K562 (cell line): ENCODE results near the gene CABP4. TPM values are rescaled to one million over a fixed set of nuclear protein-coding genes. Genes with fewer than 3 reads are reported as not detected.

Experiments used
- ATAC-seq: fragments of 200-7000 bp; cut with Tn5 transposase; 3 replicates; pipeline ENCODE4 v1.9.1; 2020; ENCODE audit warnings: moderate library complexity
- BruUV-seq: library from RNA; stranded (reverse); fragments of 400-500 nt; replicated peaks from 2 replicates; lab custom pipeline; 2021; lab: Mats Ljungman, UMichigan
- CTCF ChIA-PET: fragments of 300-600 bp; formaldehyde crosslinking; extraction: SDS; loops from one replicate; lab custom pipeline; 2021; ENCODE audit warnings: low intra/inter-chr PET ratio; lab: Yijun Ruan, JAX
- POLR2A ChIA-PET: fragments of 300-600, 350-650 bp; sonication (Branson Sonifier 250); formaldehyde crosslinking; extraction: SDS; loops from one replicate; lab custom pipeline; 2021; ENCODE audit warnings: antibody characterized with exemption, inconsistent platforms; lab: Yijun Ruan, JAX
- DNase-seq, 4 experiments: peaks; one replicate each; pipeline versions ENCODE4 v3.0.0 to v3.0.0-alpha.2; 2011 to 2018; ENCODE audit warnings: low spot score in 3 of 4, mixed read lengths in 3 of 4; ENCODE audit errors: extremely low read depth in 1 of 4
- FAIRE-seq: peaks from 2 replicates; lab custom pipeline; 2011; peaks lifted over from hg19 to GRCh38; lab: Jason Lieb, UNC
- H2AFZ ChIP-seq: 2 replicates; pipeline ENCODE4 v1.6.0; 2011; ENCODE audit warnings: low read depth, low read length, control low read depth, inconsistent platforms
- H3K27ac ChIP-seq: fragments of 200-600 bp; 3 replicates; pipeline ENCODE4 v1.8.0; 2011; ENCODE audit warnings: low read depth, mild to moderate bottlenecking, control low read depth, inconsistent platforms, low read length, moderate library complexity, mixed read lengths; ENCODE audit errors: extremely low read depth
- H3K27me3 ChIP-seq, 2 experiments: fragments of 300-600 bp in 1 of 2; 2 replicates in 1 of 2; 3 replicates in 1 of 2; pipeline versions ENCODE4 v1.6.0 to v1.8.0; 2011; ENCODE audit warnings: inconsistent platforms in 2 of 2, low read length in 2 of 2, mild to moderate bottlenecking in 1 of 2, mixed read lengths in 1 of 2, moderate library complexity in 1 of 2; ENCODE audit not compliant: control insufficient read depth in 2 of 2, insufficient read depth in 2 of 2
- H3K36me3 ChIP-seq: fragments of 300-600 bp; 3 replicates; pipeline ENCODE4 v1.8.0; 2011; ENCODE audit warnings: mild to moderate bottlenecking, low read length, inconsistent platforms; ENCODE audit not compliant: control insufficient read depth, insufficient read depth
- H3K4me1 ChIP-seq, 2 experiments: fragments of 200-600 bp in 1 of 2; replicated peaks in 1 of 2; 2 replicates in 1 of 2; 3 replicates in 1 of 2; pipeline versions ENCODE4 v1.5.1 to v1.8.0; 2011; ENCODE audit warnings: inconsistent platforms in 2 of 2, low read length in 2 of 2, mild to moderate bottlenecking in 1 of 2, mixed read lengths in 1 of 2, moderate library complexity in 1 of 2; ENCODE audit not compliant: control insufficient read depth in 2 of 2, insufficient read depth in 2 of 2
- H3K4me2 ChIP-seq: 2 replicates; pipeline ENCODE4 v1.6.1; 2011; ENCODE audit warnings: low read length, control low read depth, inconsistent platforms, mixed read lengths; ENCODE audit not compliant: insufficient read depth
- H3K4me3 ChIP-seq: fragments of 200-600 bp; sonication (generic), shearing (Covaris generic); 2 replicates; pipeline ENCODE4 v1.5.1; 2016; ENCODE audit warnings: control low read depth, inconsistent platforms
- H3K79me2 ChIP-seq: fragments of 200-600 bp; 3 replicates; pipeline ENCODE4 v1.8.0; 2011; ENCODE audit warnings: low read length, inconsistent platforms; ENCODE audit not compliant: control insufficient read depth, insufficient read depth
- H3K9ac ChIP-seq, 2 experiments: 2 replicates each; pipeline versions ENCODE4 v1.6.0 to v1.6.1; 2011; ENCODE audit warnings: low read depth in 2 of 2, low read length in 2 of 2, control low read depth in 1 of 2, inconsistent platforms in 1 of 2, mild to moderate bottlenecking in 1 of 2, mixed read lengths in 1 of 2; ENCODE audit not compliant: insufficient read depth in 1 of 2
- H3K9me1 ChIP-seq: one replicate; pipeline ENCODE4 v1.6.0; 2011; ENCODE audit warnings: inconsistent platforms, mild to moderate bottlenecking, low read length, moderate library complexity; ENCODE audit not compliant: control insufficient read depth, insufficient read depth
- H3K9me3 ChIP-seq: replicated peaks from 2 replicates; pipeline ENCODE4 v1.5.1; 2011; ENCODE audit warnings: low read depth, low read length, inconsistent platforms; ENCODE audit not compliant: control insufficient read depth, insufficient read depth
- H4K20me1 ChIP-seq: replicated peaks from 2 replicates; pipeline ENCODE4 v1.6.1; 2011; ENCODE audit warnings: low read length, inconsistent platforms, mixed read lengths; ENCODE audit not compliant: control insufficient read depth, insufficient read depth
- CCAR2 ChIP-seq: fragments of 200-400 bp; formaldehyde crosslinking; IDR thresholded peaks from 2 replicates; pipeline ENCODE4 v1.6.1; 2017; ENCODE audit warnings: mild to moderate bottlenecking, low read depth, low read length
- CREM ChIP-seq: IDR thresholded peaks from 2 replicates; pipeline ENCODE4 v1.6.1; 2014; ENCODE audit warnings: antibody characterized with exemption, low read depth
- ELF4 ChIP-seq: fragments of 450-650 bp; formaldehyde crosslinking; IDR thresholded peaks from 2 replicates; pipeline ENCODE4 v1.4.0; 2022; ENCODE audit warnings: missing genetic modification characterization
- NFRKB ChIP-seq: fragments of 450-650 bp; IDR thresholded peaks from 2 replicates; pipeline ENCODE4 v1.6.1; 2016; ENCODE audit warnings: low read depth
- POLR2AphosphoS2 ChIP-seq: IDR thresholded peaks from 2 replicates; pipeline ENCODE4 v1.6.1; 2012; ENCODE audit warnings: low read length, improper control_type of control experiment
- POLR2AphosphoS5 ChIP-seq: IDR thresholded peaks from 2 replicates; pipeline ENCODE4 v1.6.1; 2011; ENCODE audit warnings: mild to moderate bottlenecking, low read depth, low read length, moderate library complexity; ENCODE audit not compliant: control insufficient read depth, insufficient read depth
- POLR2G ChIP-seq: fragments of 200-400 bp; formaldehyde crosslinking; IDR thresholded peaks from 2 replicates; pipeline ENCODE4 v1.6.1; 2017; ENCODE audit warnings: low read depth, mild to moderate bottlenecking, antibody characterized with exemption, low read length, moderate library complexity
- PPARD ChIP-seq: fragments of 250-450 bp; sonication (Bioruptor Pico); IDR thresholded peaks from 2 replicates; pipeline ENCODE4 v1.8.0; 2022; ENCODE audit warnings: inconsistent platforms, mild to moderate bottlenecking, moderate library complexity
- SETDB1 ChIP-seq: IDR thresholded peaks from one replicate; pipeline ENCODE4 v1.6.1; 2012; ENCODE audit warnings: low read length, control low read depth, inconsistent platforms
- SMAD1 ChIP-seq: fragments of 150-350 bp; IDR thresholded peaks from 2 replicates; pipeline ENCODE4 v1.6.1; 2014; ENCODE audit warnings: low read length, low read depth; ENCODE audit not compliant: partially characterized antibody
- SRSF7 ChIP-seq: fragments of 200-400 bp; formaldehyde crosslinking; optimal IDR thresholded peaks from 2 replicates; pipeline ENCODE3; 2017; ENCODE audit warnings: mild to moderate bottlenecking, low read depth, low read length
- ZBTB26 ChIP-seq: fragments of 450-650 bp; formaldehyde crosslinking; IDR thresholded peaks from 2 replicates; pipeline ENCODE4 v1.4.0; 2022; ENCODE audit warnings: missing genetic modification characterization
- ZFP1 ChIP-seq: fragments of 450-650 bp; formaldehyde crosslinking; IDR thresholded peaks from 2 replicates; pipeline ENCODE4 v1.4.0; 2020; ENCODE audit warnings: mild to moderate bottlenecking, mixed read lengths
- ZNF140 ChIP-seq: fragments of 250-450 bp; sonication (Bioruptor Pico); IDR thresholded peaks from 2 replicates; pipeline ENCODE4 v1.8.0; 2021; ENCODE audit warnings: moderate library complexity, mild to moderate bottlenecking, inconsistent platforms
- WGBS: fragments of 100-300 bp; shearing (Covaris generic); methylation state at CpG from one replicate; pipeline ENCODE4 v1.1.6; 2016; ENCODE audit warnings: low coverage, mixed read lengths; ENCODE audit not compliant: insufficient coverage; ENCODE audit errors: missing lambda C conversion rate; 5-methylcytosine and 5-hydroxymethylcytosine counted together
- in situ Hi-C: fragments of 300-500 bp; cut with MboI; formaldehyde crosslinking; loops from 4 replicates; pipeline ENCODE4 v1.15.0; 2018; ENCODE audit warnings: inconsistent platforms, mixed read lengths
- intact Hi-C: fragments of 100-400 bp; cut with micrococcal nuclease; formaldehyde crosslinking; loops from 2 replicates; pipeline ENCODE4 v1.14.2; 2022
- polyA plus RNA-seq, 8 experiments: library from polyadenylated mRNA; depleted of rRNA in 4 of 8; stranded (reverse) in 5 of 8; unstranded in 3 of 8; fragments of >200 nt; fragmentation: Nextera tagmentation in 2 of 8; fragmentation: Illumina TruSeq in 1 of 8; extraction: Ambion mirVana in 2 of 8; extraction: Trizol in 1 of 8; gene quantifications; 2 replicates each; pipeline versions ENCODE4 v1.2.1 to v1.2.3, GENCODE V29; 2011 to 2014; ENCODE audit warnings: inconsistent platforms in 1 of 8, missing spikeins in 1 of 8
- total RNA-seq, 7 experiments: library from RNA; depleted of rRNA in 6 of 7; stranded (reverse); fragments of >200 nt in 6 of 7; fragmentation: Illumina TruSeq in 2 of 7; extraction: Trizol in 2 of 7; gene quantifications; 2 replicates each; pipeline versions ENCODE4 v1.2.1 to v1.2.3, GENCODE V29; 2011 to 2021; ENCODE audit warnings: low replicate concordance in 1 of 7
- TF ChIP-seq, protein P1 (sequence below): fragments of 200-800 bp; sonication (Bioruptor generic); IDR thresholded peaks from 2 replicates; pipeline ENCODE4 v1.6.1; 2016; ENCODE audit warnings: missing genetic modification characterization, missing compliant biosample characterization
- TF ChIP-seq, protein P2 (sequence below): fragments of 250-450 bp; sonication (Bioruptor Pico); IDR thresholded peaks from 2 replicates; pipeline ENCODE4 v1.5.0; 2021

The CABP4 gene
- total and polyA plus RNA-seq, 9 of the 15 experiments (the other 6 are each of a cell fraction or from before 2014, with no cell fraction given): 0.11 TPM; not detected in 8

DNA sequence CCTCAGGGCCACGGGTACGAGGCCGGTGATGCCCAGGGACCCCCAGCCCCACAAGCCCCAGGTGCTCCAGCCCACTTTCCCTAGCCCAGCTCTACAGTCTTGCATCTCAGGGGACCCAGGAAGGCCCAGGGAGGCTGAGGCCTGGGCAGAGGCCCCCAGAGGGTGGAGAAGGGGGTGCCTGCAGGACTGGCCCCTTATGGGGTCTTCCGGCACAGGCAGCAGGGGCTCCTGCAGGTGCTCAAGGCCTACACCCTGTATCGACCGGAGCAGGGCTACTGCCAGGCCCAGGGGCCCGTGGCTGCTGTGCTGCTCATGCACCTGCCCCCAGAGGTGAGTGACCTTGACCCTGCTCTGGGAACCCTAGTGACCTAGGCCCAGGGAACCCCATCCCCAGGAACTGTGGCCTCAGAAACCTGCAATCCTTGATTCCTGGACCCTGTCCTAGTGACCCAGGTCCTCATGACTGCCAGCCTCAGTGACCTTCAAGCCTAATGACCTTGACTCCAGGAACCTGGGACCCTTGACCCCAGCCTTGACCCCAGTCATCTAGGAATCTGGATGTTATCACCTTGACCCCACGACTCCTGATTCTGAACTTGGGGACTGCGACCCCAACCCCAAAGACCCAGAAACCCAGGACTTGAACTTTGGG, 49.3 kb upstream of the CABP4 start:
- no peaks in the 10 kb centered on the region for H3K27me3 ChIP-seq
- 78% methylated on average over 9 of the region's 9 CpGs for WGBS
- peaks cover 8% of the 10 kb centered on the region for H3K79me2 ChIP-seq
- no peak overlapping the region; a peak in 1 of 4 replicates for H3K9ac ChIP-seq
- no peak for DNase-seq
- H3K9me3 ChIP-seq: no peaks in the 10 kb centered on the region
- FAIRE-seq: no peak
- ChIA-PET POLR2A (interaction anchor here (1.2 kb wide), 1 partner anchor 96 kb away, joined by 4 read pairs; no protein-coding TSS in a partner anchor), CTCF (no interaction called here)
- H4K20me1 ChIP-seq: no peaks in the 10 kb centered on the region
- H3K27ac ChIP-seq: no peak overlapping the region; the same call in 2 of the 3 replicates
- H3K4me3 ChIP-seq: no peak overlapping the region
- BruUV-seq: no TSS peak
- H3K9me1 ChIP-seq: no peaks in the 10 kb centered on the region
- peaks cover 11 to 79% of the 10 kb centered on the region in 2 experiments for H3K4me1 ChIP-seq
- 0 out of 3 replicates have a peak, but pooled peaks cover under 1% of the 10 kb centered on the region for H3K36me3 ChIP-seq
- H3K4me2 ChIP-seq: no peak overlapping the region
- in situ Hi-C loops: no loop called here
- intact Hi-C loops: no loop called here
- no peak for ATAC-seq
- no peak overlapping the region for H2AFZ ChIP-seq
- TF ChIP-seq CREM: no peak
- TF ChIP-seq PPARD (CRISPR knock-in tag): no peak
- no peak for TF ChIP-seq ZNF140 (CRISPR knock-in tag)
- TF ChIP-seq, protein P1, sequence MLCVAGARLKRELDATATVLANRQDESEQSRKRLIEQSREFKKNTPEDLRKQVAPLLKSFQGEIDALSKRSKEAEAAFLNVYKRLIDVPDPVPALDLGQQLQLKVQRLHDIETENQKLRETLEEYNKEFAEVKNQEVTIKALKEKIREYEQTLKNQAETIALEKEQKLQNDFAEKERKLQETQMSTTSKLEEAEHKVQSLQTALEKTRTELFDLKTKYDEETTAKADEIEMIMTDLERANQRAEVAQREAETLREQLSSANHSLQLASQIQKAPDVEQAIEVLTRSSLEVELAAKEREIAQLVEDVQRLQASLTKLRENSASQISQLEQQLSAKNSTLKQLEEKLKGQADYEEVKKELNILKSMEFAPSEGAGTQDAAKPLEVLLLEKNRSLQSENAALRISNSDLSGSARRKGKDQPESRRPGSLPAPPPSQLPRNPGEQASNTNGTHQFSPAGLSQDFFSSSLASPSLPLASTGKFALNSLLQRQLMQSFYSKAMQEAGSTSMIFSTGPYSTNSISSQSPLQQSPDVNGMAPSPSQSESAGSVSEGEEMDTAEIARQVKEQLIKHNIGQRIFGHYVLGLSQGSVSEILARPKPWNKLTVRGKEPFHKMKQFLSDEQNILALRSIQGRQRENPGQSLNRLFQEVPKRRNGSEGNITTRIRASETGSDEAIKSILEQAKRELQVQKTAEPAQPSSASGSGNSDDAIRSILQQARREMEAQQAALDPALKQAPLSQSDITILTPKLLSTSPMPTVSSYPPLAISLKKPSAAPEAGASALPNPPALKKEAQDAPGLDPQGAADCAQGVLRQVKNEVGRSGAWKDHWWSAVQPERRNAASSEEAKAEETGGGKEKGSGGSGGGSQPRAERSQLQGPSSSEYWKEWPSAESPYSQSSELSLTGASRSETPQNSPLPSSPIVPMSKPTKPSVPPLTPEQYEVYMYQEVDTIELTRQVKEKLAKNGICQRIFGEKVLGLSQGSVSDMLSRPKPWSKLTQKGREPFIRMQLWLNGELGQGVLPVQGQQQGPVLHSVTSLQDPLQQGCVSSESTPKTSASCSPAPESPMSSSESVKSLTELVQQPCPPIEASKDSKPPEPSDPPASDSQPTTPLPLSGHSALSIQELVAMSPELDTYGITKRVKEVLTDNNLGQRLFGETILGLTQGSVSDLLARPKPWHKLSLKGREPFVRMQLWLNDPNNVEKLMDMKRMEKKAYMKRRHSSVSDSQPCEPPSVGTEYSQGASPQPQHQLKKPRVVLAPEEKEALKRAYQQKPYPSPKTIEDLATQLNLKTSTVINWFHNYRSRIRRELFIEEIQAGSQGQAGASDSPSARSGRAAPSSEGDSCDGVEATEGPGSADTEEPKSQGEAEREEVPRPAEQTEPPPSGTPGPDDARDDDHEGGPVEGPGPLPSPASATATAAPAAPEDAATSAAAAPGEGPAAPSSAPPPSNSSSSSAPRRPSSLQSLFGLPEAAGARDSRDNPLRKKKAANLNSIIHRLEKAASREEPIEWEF (CRISPR knock-in tag): no peak
- TF ChIP-seq NFRKB: no peak
- no peak for TF ChIP-seq SMAD1
- TF ChIP-seq SRSF7: no peak
- TF ChIP-seq, protein P2, sequence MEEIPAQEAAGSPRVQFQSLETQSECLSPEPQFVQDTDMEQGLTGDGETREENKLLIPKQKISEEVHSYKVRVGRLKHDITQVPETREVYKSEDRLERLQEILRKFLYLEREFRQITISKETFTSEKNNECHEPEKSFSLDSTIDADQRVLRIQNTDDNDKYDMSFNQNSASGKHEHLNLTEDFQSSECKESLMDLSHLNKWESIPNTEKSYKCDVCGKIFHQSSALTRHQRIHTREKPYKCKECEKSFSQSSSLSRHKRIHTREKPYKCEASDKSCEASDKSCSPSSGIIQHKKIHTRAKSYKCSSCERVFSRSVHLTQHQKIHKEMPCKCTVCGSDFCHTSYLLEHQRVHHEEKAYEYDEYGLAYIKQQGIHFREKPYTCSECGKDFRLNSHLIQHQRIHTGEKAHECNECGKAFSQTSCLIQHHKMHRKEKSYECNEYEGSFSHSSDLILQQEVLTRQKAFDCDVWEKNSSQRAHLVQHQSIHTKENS (CRISPR knock-in tag): no peak
- TF ChIP-seq POLR2AphosphoS5: no peak
- TF ChIP-seq ZFP1 (CRISPR knock-in tag): no peak
- TF ChIP-seq ZBTB26 (CRISPR knock-in tag): no peak
- 0 out of 2 replicates have a peak, but pooled peaks have one; percentile 25 for TF ChIP-seq POLR2G
- no peak for TF ChIP-seq ELF4
- no peak for TF ChIP-seq CCAR2
- no peak for TF ChIP-seq POLR2AphosphoS2
- TF ChIP-seq SETDB1: no peak
